ENCODE results near the gene USP27X. TPM values are rescaled to one million over a fixed set of nuclear protein-coding genes. Genes with fewer than 3 reads are reported as not detected.

USP27X gene
- total RNA-seq, 1 donor, result 3.6 TPM

DNA sequence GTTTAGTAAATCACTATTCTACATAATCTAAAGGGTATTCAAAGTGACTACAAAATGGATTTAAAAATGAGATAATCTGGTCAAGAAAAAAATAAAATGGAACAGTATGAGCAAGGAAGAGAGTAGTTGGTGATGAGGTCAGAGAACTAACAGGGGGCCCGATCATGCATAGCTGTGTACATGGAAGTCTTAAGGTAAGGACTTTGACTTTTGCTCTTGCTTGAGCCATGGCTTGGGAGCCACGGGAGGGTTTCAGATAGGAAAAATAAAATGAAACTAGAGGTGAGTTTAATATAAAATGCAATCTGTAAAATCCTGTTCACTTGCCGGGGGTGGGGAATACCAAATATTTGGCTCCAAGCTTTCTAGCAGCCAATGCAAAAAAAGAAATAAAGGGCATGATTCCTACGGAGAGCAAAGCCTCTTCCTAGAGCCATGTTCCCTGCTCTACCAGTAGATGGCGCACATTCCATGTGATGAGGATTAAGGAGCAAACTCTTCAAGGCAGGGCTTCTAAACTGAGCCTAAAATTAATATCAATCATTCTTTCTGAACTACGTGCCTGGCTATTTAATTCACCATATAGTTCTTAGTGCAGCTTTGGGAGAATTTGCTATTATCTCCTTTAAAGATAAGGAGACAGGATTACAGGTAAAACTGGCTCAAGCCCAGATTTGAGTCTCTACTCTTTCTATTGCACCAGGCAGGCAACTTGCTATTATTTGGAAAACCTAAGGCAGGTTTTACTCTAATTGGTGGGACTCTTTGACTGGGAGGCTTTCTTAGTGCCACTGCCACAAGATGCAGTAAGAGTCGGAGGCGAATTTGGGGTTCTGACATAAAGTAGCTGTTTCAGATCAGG lies 36.3 kb downstream of the USP27X start:
- Histone ChIP-seq H3K4me2 (ENCODE audit: insufficient read depth, low read length) (no peak overlapping the region), H3K27me3 (ENCODE audit: insufficient read depth, low read length) (peaks cover 3% of the 10 kb centered on the region), H3K27ac (ENCODE audit: low read depth, low read length) (no peak overlapping the region), H3K4me1 (ENCODE audit: insufficient read depth, low read length) (no peaks in the 10 kb centered on the region), H2AFZ (ENCODE audit: low read length) (no peak overlapping the region), H3K4me3 (ENCODE audit: insufficient read depth, low read length) (no peak overlapping the region), H3K9me3 (ENCODE audit: low read depth, low read length) (no peaks in the 10 kb centered on the region), H3K36me3 (ENCODE audit: insufficient read depth, low read length) (no peaks in the 10 kb centered on the region), H3K79me2 (ENCODE audit: insufficient read depth, low read length) (no peaks in the 10 kb centered on the region), H4K20me1 (ENCODE audit: insufficient read depth, low read length) (no peaks in the 10 kb centered on the region)
- TF ChIP-seq CTCF (IDR thresholded peaks at IDR 0.05; ENCODE audit: extremely low read depth, low read depth, low read length), result peak; percentile 90
- peak; percentile 90 for DNase-seq (ENCODE audit: insufficient read length, low spot score, missing footprints)

DNA sequence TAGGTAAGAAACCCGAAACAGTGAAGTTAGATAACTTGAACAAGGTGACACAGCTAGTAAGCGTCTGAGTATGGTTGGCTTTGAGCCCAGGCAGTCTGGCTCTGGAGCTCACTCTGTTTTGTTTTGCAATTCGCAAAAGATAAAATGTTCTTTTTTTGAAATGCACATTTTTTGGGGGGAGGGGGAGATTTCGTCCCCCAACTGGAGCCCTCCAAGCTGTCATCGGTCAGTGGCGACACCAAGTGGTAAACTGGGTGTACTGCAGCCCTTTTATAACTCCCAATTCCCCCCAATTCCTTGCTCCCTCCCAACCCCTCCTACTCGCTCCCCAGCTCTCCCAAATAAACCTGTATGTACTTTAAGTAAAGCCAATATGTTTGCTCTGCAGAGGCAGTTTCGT lies 40.3 kb downstream of the USP27X start:
- H3K36me3 ChIP-seq (ENCODE audit: insufficient read depth, low read length), result no peaks in the 10 kb centered on the region
- no peak overlapping the region for H3K4me2 ChIP-seq (ENCODE audit: insufficient read depth, low read length)
- H3K79me2 ChIP-seq (ENCODE audit: insufficient read depth, low read length), result no peaks in the 10 kb centered on the region
- H2AFZ ChIP-seq (ENCODE audit: low read length), result no peak overlapping the region
- no peaks in the 10 kb centered on the region for H3K9me3 ChIP-seq (ENCODE audit: low read depth, low read length)
- H4K20me1 ChIP-seq (ENCODE audit: insufficient read depth, low read length), result no peaks in the 10 kb centered on the region
- peak; percentile 80 for TF ChIP-seq CTCF (IDR thresholded peaks at IDR 0.05; ENCODE audit: extremely low read depth, low read depth, low read length)
- peak; percentile 36 for DNase-seq (ENCODE audit: insufficient read length, low spot score, missing footprints)
- no peaks in the 10 kb centered on the region for H3K27me3 ChIP-seq (ENCODE audit: insufficient read depth, low read length)
- H3K27ac ChIP-seq (ENCODE audit: low read depth, low read length), result no peak overlapping the region
- H3K4me1 ChIP-seq (ENCODE audit: insufficient read depth, low read length), result no peaks in the 10 kb centered on the region
- H3K4me3 ChIP-seq (ENCODE audit: insufficient read depth, low read length), result no peak overlapping the region

GRCh38 chrX:49921109-49921508 lies 41.8 kb downstream of the USP27X start:
- Histone ChIP-seq H3K9me3 (ENCODE audit: low read depth, low read length) (no peaks in the 10 kb centered on the region), H3K4me2 (ENCODE audit: insufficient read depth, low read length) (no peak overlapping the region), H3K4me3 (ENCODE audit: insufficient read depth, low read length) (no peak overlapping the region), H3K36me3 (ENCODE audit: insufficient read depth, low read length) (no peaks in the 10 kb centered on the region), H4K20me1 (ENCODE audit: insufficient read depth, low read length) (no peaks in the 10 kb centered on the region), H3K79me2 (ENCODE audit: insufficient read depth, low read length) (no peaks in the 10 kb centered on the region), H3K27ac (ENCODE audit: low read depth, low read length) (no peak overlapping the region), H3K27me3 (ENCODE audit: insufficient read depth, low read length) (no peaks in the 10 kb centered on the region), H3K4me1 (ENCODE audit: insufficient read depth, low read length) (no peaks in the 10 kb centered on the region), H2AFZ (ENCODE audit: low read length) (no peak overlapping the region)
- no peak for DNase-seq (ENCODE audit: insufficient read length, low spot score, missing footprints)
- TF ChIP-seq CTCF (IDR thresholded peaks at IDR 0.05; ENCODE audit: extremely low read depth, low read depth, low read length), result no peak

Measured in osteoblast (primary cell).